HFFc6 (cell line): Measurements from ENCODE around the gene RGS19. TPM values are rescaled to one million over a fixed set of nuclear protein-coding genes. Genes with fewer than 3 reads are reported as not detected.

ENCODE experiments used
- DNase-seq: peaks from one replicate; pipeline ENCODE4 v3.0.0-alpha.2; 2018
- H3K27ac Mint-ChIP-seq: 2 replicates; pipeline ENCODE4 v1.8.0; 2020; ENCODE audit warnings: mild to moderate bottlenecking, mixed read lengths
- H3K27me3 Mint-ChIP-seq: 2 replicates; pipeline ENCODE4 v1.8.0; 2021; ENCODE audit warnings: mild to moderate bottlenecking, moderate library complexity, mixed read lengths; ENCODE audit not compliant: insufficient read depth
- H3K36me3 Mint-ChIP-seq: 2 replicates; pipeline ENCODE4 v1.8.0; 2021; ENCODE audit warnings: low read depth, mixed read lengths
- H3K4me1 Mint-ChIP-seq: 2 replicates; pipeline ENCODE4 v1.8.0; 2020; ENCODE audit warnings: low read depth, mixed read lengths
- H3K4me3 Mint-ChIP-seq: 2 replicates; pipeline ENCODE4 v1.8.0; 2020; ENCODE audit warnings: mild to moderate bottlenecking, moderate library complexity, mixed read lengths
- H3K9me3 Mint-ChIP-seq: 2 replicates; pipeline ENCODE4 v1.8.0; 2020; ENCODE audit warnings: mild to moderate bottlenecking, mixed read lengths
- total RNA-seq, 6 experiments: library from RNA; stranded (reverse); fragmentation: NEBNext Ultra II Directional; extraction: Animal tissue kit (Norgen Biotek cat#: 25700); gene quantifications; 2 replicates in 1 of 6; 3 replicates in 5 of 6; pipeline ENCODE4 v1.2.3, GENCODE V29; 2021
- TF ChIP-seq, protein P1 (sequence below): fragments of 200-600 bp; sonication (generic); IDR thresholded peaks from 2 replicates; pipeline ENCODE4 v1.5.0; 2021; ENCODE audit warnings: antibody characterized with exemption, mild to moderate bottlenecking

RGS19 gene
- total RNA-seq, 6 experiments from 2014 or later: 11.0 to 16.3 (median 12.9) TPM

GRCh38 chr20:64052326-64052722 lies 27.0 kb downstream of the RGS19 start:
- Mint-ChIP-seq H3K4me3 (no peak overlapping the region), H3K27me3 (peaks cover 4% of the 10 kb centered on the region), H3K27ac (no peak overlapping the region), H3K9me3 (no peaks in the 10 kb centered on the region), H3K36me3 (no peaks in the 10 kb centered on the region), H3K4me1 (no peaks in the 10 kb centered on the region)
- TF ChIP-seq, protein P1, sequence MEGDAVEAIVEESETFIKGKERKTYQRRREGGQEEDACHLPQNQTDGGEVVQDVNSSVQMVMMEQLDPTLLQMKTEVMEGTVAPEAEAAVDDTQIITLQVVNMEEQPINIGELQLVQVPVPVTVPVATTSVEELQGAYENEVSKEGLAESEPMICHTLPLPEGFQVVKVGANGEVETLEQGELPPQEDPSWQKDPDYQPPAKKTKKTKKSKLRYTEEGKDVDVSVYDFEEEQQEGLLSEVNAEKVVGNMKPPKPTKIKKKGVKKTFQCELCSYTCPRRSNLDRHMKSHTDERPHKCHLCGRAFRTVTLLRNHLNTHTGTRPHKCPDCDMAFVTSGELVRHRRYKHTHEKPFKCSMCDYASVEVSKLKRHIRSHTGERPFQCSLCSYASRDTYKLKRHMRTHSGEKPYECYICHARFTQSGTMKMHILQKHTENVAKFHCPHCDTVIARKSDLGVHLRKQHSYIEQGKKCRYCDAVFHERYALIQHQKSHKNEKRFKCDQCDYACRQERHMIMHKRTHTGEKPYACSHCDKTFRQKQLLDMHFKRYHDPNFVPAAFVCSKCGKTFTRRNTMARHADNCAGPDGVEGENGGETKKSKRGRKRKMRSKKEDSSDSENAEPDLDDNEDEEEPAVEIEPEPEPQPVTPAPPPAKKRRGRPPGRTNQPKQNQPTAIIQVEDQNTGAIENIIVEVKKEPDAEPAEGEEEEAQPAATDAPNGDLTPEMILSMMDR: no peak
- no peak for DNase-seq

- H3K27me3 Mint-ChIP-seq: peaks cover 7% of the 10 kb centered on the region
These were observed 27.6 kb downstream of the RGS19 start for GRCh38 chr20:64051561-64052325.

GRCh38 chr20:64051033-64051452 lies 28.3 kb downstream of the RGS19 start:
- DNase-seq: no peak
- Mint-ChIP-seq H3K4me1 (no peaks in the 10 kb centered on the region), H3K9me3 (no peaks in the 10 kb centered on the region), H3K36me3 (no peaks in the 10 kb centered on the region), H3K27me3 (peaks cover 10% of the 10 kb centered on the region), H3K27ac (no peak overlapping the region), H3K4me3 (no peak overlapping the region)
- TF ChIP-seq, protein P1: no peak

More at GRCh38 chr20:64051561-64052325, 27.6 kb downstream of the RGS19 start:
- no peak for DNase-seq
- H3K27ac Mint-ChIP-seq: no peak overlapping the region
- H3K4me3 Mint-ChIP-seq: no peak overlapping the region
- H3K9me3 Mint-ChIP-seq: no peaks in the 10 kb centered on the region
- TF ChIP-seq, protein P1: no peak
- H3K36me3 Mint-ChIP-seq: no peaks in the 10 kb centered on the region
- no peaks in the 10 kb centered on the region for H3K4me1 Mint-ChIP-seq

GRCh38 chr20:64050261-64051032 lies 28.9 kb downstream of the RGS19 start:
- TF ChIP-seq, protein P1: no peak
- no peak for DNase-seq
- Mint-ChIP-seq H3K4me1 (no peaks in the 10 kb centered on the region; the same call in 1 of the 2 replicates), H3K4me3 (no peak overlapping the region), H3K9me3 (no peaks in the 10 kb centered on the region), H3K27ac (no peak overlapping the region), H3K27me3 (peaks cover 10% of the 10 kb centered on the region), H3K36me3 (no peaks in the 10 kb centered on the region)

GRCh38 chr20:64049878-64050260 lies 29.4 kb downstream of the RGS19 start:
- DNase-seq: no peak
- H3K9me3 Mint-ChIP-seq: no peaks in the 10 kb centered on the region
- TF ChIP-seq, protein P1: no peak
- peaks cover 4% of the 10 kb centered on the region; the same call in 1 of the 2 replicates for H3K4me1 Mint-ChIP-seq
- no peaks in the 10 kb centered on the region for H3K36me3 Mint-ChIP-seq
- no peak overlapping the region for H3K27ac Mint-ChIP-seq
- H3K4me3 Mint-ChIP-seq: no peak overlapping the region
- peaks cover 10% of the 10 kb centered on the region for H3K27me3 Mint-ChIP-seq
